HUDEP-2 (cell line): Measurements from ENCODE around the gene AKAP13.

Experiments used
- DNase-seq, 76 experiments: peaks; one replicate each; lab custom pipeline; 2025; ENCODE audit not compliant: unreplicated experiment in 76 of 76; lab: John Stamatoyannopoulos, UW

AKAP13 gene

GRCh38 chr15:85755942-85756341 lies 375.5 kb downstream of the AKAP13 start:
- DNase-seq, result no peak

DNA sequence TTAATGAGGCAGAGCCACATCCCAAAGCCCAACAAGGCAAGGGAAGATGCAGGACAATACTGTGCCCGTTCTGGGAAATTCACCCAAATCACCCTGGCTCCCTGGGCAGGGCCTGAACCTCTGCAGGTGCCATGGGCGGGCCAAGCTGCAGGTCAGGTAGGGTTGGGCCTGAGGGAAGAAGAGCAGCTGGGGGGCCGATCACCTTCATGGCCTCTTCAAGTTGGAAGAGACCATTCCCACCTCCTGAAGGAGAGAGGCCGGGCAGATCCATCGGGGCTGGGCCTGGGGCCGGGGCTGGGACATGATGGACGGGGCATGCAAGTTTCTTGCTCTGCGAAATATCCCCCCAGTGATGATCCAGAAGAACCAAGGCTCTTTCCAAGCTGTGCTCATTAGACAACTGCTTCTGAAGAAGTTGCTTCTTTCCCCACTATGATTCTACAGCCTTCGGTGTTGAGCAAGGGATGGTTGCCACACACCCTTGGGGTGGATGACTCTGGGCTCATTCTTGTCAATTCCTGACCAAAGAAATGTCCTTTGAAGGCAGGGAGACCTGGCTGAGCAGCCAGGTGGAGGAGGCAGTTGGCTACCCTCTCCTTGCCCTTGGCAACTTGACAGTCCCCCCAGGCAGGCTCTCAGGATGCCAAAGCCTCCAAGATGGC lies 376.1 kb downstream of the AKAP13 start:
- no peak for DNase-seq

GRCh38 chr15:85757073-85757938 lies 376.9 kb downstream of the AKAP13 start:
- no peak for DNase-seq

- DNase-seq, result no peak
Observed at GRCh38 chr15:85757939-85758654, 377.7 kb downstream of the AKAP13 start.

- DNase-seq, result no peak
Observed at GRCh38 chr15:85758655-85758978, 378.2 kb downstream of the AKAP13 start.

- DNase-seq, result peak in 66 of 76 experiments; percentile 1 to 67 (median 44)
Observed at GRCh38 chr15:85759376-85759775, 379.0 kb downstream of the AKAP13 start.

GRCh38 chr15:85760049-85760448 lies 379.6 kb downstream of the AKAP13 start:
- peak in 15 of 76 experiments; percentile 18 to 100 (median 99) for DNase-seq

- DNase-seq, result no peak
Observed at GRCh38 chr15:85760531-85761371, 380.3 kb downstream of the AKAP13 start.

GRCh38 chr15:85761635-85762034 lies 381.2 kb downstream of the AKAP13 start:
- DNase-seq, result no peak

GRCh38 chr15:85762039-85762755 lies 381.8 kb downstream of the AKAP13 start:
- no peak for DNase-seq

- DNase-seq, result no peak
Observed at GRCh38 chr15:85762756-85763127, 382.3 kb downstream of the AKAP13 start.

- peak in 1 of 76 experiments; percentile 2 for DNase-seq
Observed at GRCh38 chr15:85763157-85763556, 382.8 kb downstream of the AKAP13 start.

- DNase-seq, result no peak
Observed at GRCh38 chr15:85763673-85764633, 383.6 kb downstream of the AKAP13 start.

GRCh38 chr15:85764649-85765277 lies 384.4 kb downstream of the AKAP13 start:
- no peak for DNase-seq

DNA sequence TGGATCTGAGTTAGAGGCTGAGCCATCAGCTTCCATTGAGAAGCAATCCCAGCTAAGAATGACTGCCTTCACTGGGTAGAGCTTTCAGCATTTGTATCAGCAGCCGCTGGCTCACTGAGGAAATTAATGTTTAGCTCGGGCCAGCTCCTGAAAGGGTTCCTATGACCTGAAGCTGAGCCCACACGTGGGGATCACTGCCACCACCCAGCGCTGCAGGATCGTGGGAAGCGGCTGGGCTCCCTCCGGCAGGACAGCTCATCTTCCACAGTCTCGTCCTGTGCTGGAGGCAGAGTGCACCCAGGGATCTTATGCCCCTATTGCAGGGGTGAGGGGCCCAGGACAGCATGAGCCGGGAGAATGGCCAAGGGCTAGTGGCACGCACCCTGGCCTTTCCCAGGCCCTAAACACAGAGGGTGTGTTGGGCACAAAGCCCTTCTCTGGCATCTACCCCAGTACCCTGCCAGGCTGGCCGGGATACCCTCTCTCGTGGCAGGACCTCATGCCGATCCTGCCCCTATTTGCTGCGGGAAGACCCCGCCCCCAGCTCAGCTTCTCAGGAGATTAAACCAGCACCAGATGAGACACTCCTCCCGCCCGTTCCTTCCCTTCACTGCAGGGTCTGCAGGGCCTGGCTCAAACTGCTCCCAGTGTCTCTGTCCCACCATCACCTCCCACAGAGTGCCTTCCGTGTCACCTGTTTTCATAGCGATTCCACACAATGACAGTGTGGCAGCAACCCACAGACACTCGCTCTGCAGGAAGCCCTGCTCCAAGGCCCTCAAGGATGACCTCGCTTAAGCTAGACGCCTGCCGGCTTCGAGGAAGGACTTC lies 385.8 kb downstream of the AKAP13 start:
- no peak for DNase-seq

DNA sequence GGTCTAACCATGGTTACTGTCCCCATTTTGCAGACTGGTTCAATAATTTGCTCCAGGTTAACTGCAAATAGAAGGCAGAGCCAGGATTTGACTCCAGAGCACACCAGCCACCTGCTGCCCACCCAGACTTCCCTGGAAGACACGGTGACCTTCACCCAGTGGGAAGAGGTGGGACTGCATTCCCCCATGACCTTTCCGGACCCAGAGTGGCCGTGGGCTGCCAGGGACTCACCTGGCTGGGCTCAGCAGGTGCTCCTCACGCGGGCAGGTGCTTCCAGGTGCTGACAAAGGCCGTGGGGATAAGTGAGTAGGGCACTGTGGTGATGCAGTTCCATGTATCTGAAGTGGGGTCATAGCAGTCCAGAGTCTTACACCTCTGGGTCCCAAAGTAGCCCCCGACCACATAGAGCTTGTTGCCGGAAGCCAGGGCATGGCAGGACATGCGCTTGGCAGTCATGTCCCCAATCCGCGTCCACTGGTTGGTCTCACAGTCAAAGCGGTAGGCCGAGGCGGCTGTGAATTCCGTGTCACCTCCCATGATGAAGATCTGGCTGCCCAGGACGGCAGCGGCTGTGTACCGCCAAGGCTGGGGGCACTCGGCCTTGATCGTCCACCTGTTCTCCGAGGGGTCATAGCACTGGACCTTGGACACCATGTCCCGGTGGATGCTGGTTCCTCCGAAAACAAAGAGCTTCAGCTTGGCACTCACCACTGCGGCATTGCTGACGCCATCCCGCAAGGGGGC lies 387.6 kb downstream of the AKAP13 start:
- no peak for DNase-seq

DNA sequence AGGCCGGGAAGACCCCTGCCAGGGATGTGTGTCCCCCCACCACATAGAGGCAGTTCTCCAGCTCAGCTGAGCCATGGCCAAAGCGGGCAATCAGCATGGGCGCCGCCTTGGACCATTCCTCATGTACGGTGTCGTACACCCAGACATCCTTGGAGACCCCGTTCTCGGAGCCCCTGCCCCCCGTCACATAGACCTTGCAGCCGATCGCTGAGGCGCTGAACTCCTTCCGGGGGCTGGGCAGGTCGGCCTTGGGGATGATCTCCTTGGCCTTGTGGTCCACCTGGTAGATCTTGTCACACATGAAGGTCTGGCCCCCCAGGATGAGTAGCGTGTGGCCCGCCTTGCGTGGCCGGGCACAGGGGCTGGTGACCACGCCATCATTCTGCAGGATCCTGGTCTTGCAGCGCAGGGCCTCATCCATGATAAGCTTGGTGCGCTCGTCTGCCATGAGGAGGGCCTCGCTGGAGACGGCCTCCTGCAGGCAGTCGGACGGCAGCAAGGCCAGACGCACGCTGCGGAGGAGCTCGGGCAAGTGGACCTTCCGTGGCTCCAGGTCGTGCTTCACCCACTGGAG lies 388.3 kb downstream of the AKAP13 start:
- DNase-seq, result no peak
